ENCODE measurements around the gene ZNF184. TPM values are rescaled to one million over a fixed set of nuclear protein-coding genes. Genes with fewer than 3 reads are reported as not detected.
"Not testable (repeated sequence)": the region's sequence is repeated elsewhere in the genome, so short reads cannot be mapped to it uniquely, and the experiment has no call there.

The ZNF184 gene
- total RNA-seq, 1 donor from 2014 or later: 4.4 TPM

- DNase-seq (ENCODE audit: low read depth in 2 of 2): no peak
These were observed 46.8 kb downstream of the ZNF184 start for GRCh38 chr6:27426045-27426620.

- not testable (repeated sequence) for DNase-seq (ENCODE audit: low read depth in 2 of 2)
These were observed 48.1 kb downstream of the ZNF184 start for GRCh38 chr6:27424851-27425250.

GRCh38 chr6:27422651-27423332, 50.1 kb downstream of the ZNF184 start:
- no peak for DNase-seq (ENCODE audit: low read depth in 2 of 2)

GRCh38 chr6:27419363-27419762, 53.5 kb downstream of the ZNF184 start:
- no peak for DNase-seq (ENCODE audit: low read depth in 2 of 2)

- DNase-seq (ENCODE audit: low read depth in 2 of 2): no peak
These were observed 57.0 kb downstream of the ZNF184 start for GRCh38 chr6:27415898-27416297.

GRCh38 chr6:27414996-27415395, 57.9 kb downstream of the ZNF184 start:
- no peak for DNase-seq (ENCODE audit: low read depth in 2 of 2)

- no peak for DNase-seq (ENCODE audit: low read depth in 2 of 2)
These were observed 58.6 kb downstream of the ZNF184 start for GRCh38 chr6:27414300-27414699.

GRCh38 chr6:27407153-27407814, 65.6 kb downstream of the ZNF184 start:
- DNase-seq (ENCODE audit: low read depth in 2 of 2): no peak

GRCh38 chr6:27406085-27406484, 66.8 kb downstream of the ZNF184 start:
- DNase-seq (ENCODE audit: low read depth in 2 of 2): no peak

GRCh38 chr6:27400877-27401642, 71.8 kb downstream of the ZNF184 start:
- no peak for DNase-seq (ENCODE audit: low read depth in 2 of 2)

Other genes with a start within 250 kb of the ZNF184 start
- not detected in 2 replicates for gene PRSS16, start 225.4 kb downstream of the ZNF184 start, total RNA-seq
- gene POM121L2, start 160.8 kb downstream of the ZNF184 start, total RNA-seq: not detected in 2 replicates
- gene ZNF391, start 84.3 kb downstream of the ZNF184 start, total RNA-seq: 0.13 and 0.38 TPM in 2 replicates

All from dermis microvascular lymphatic vessel endothelial cell (primary cell).